ENCODE results near the gene SMAD6.

- TF ChIP-seq NUFIP1 (IDR thresholded peaks at IDR 0.05; ENCODE audit: partially characterized antibody) (no peak), PHF8 (IDR thresholded peaks at IDR 0.05; ENCODE audit: borderline replicate concordance, low read length) (no peak), POLR2A (conservative IDR thresholded peaks at IDR 0.05) (no peak)
Observed at GRCh38 chr15:66773129-66773873, 71.3 kb downstream of the SMAD6 start.

All from K562 (cell line).